ENCODE data around the gene PCDHGA8. TPM values are rescaled to one million over a fixed set of nuclear protein-coding genes. Genes with fewer than 3 reads are reported as not detected.

PCDHGA8 gene
- total RNA-seq, 2 experiments from 2014 or later: not detected

GRCh38 chr5:141355641-141356040 lies 36.8 kb upstream of the PCDHGA8 start:
- ATAC-seq (ENCODE audit: poor library complexity) (no peak), DNase-seq (no peak)
- Histone ChIP-seq H3K4me1 (ENCODE audit: insufficient read depth, low read length) (peaks cover 9% of the 10 kb centered on the region), H3K9me3 (ENCODE audit: control insufficient read depth in 1 of 2, insufficient read depth in 1 of 2, low read length in 2 of 2) (peaks cover 27 to 48% of the 10 kb centered on the region in 2 experiments), H3K4me3 (ENCODE audit: low read length) (no peak overlapping the region), H3K27me3 (ENCODE audit: control insufficient read depth in 1 of 2, insufficient read depth in 2 of 2, low read length in 2 of 2) (peaks cover 48 to 84% of the 10 kb centered on the region in 2 experiments), H3K36me3 (ENCODE audit: insufficient read depth, low read length) (no peaks in the 10 kb centered on the region), H3K27ac (ENCODE audit: low read depth in 1 of 2, low read length in 2 of 2) (no peak overlapping the region)
- Mint-ChIP-seq H3K4me1 (ENCODE audit: low read depth) (peaks cover 6% of the 10 kb centered on the region), H3K36me3 (ENCODE audit: low read depth) (peaks cover 23% of the 10 kb centered on the region), H3K27ac (no peak overlapping the region), H3K4me3 (no peak overlapping the region), H3K9me3 (peaks cover 15% of the 10 kb centered on the region), H3K27me3 (peaks cover 93% of the 10 kb centered on the region)
- ChIA-PET CTCF (interaction anchor here (1.3 kb wide), 1 partner anchor 208 kb away, joined by 3 read pairs; no protein-coding TSS in a partner anchor), POLR2A (no interaction called here)
- no peak for TF ChIP-seq CTCF (IDR thresholded peaks at IDR 0.05)
- intact Hi-C loops (cut with DNase I, micrococcal nuclease): no loop called here

- POLR2A ChIA-PET: no interaction called here
- Histone ChIP-seq H3K9me3 (ENCODE audit: control insufficient read depth in 1 of 2, insufficient read depth in 1 of 2, low read length in 2 of 2) (peaks cover 27 to 47% of the 10 kb centered on the region in 2 experiments), H3K4me1 (ENCODE audit: insufficient read depth, low read length) (peaks cover 9% of the 10 kb centered on the region), H3K27me3 (ENCODE audit: control insufficient read depth in 1 of 2, insufficient read depth in 2 of 2, low read length in 2 of 2) (peaks cover 48 to 84% of the 10 kb centered on the region in 2 experiments), H3K27ac (ENCODE audit: low read depth in 1 of 2, low read length in 2 of 2) (no peak overlapping the region), H3K4me3 (ENCODE audit: low read length) (no peak overlapping the region), H3K36me3 (ENCODE audit: insufficient read depth, low read length) (no peaks in the 10 kb centered on the region)
- ATAC-seq (ENCODE audit: poor library complexity): no peak
- DNase-seq: no peak
- no peak overlapping the region for H3K4me3 Mint-ChIP-seq
- no peak overlapping the region for H3K27ac Mint-ChIP-seq
- TF ChIP-seq CTCF (IDR thresholded peaks at IDR 0.05): no peak
- CTCF ChIA-PET: interaction anchor here (1.3 kb wide), 1 partner anchor 208 kb away, joined by 3 read pairs; no protein-coding TSS in a partner anchor
- peaks cover 93% of the 10 kb centered on the region for H3K27me3 Mint-ChIP-seq
- peaks cover 20% of the 10 kb centered on the region for H3K9me3 Mint-ChIP-seq
- intact Hi-C loops (cut with DNase I, micrococcal nuclease): no loop called here
- peaks cover 6% of the 10 kb centered on the region for H3K4me1 Mint-ChIP-seq (ENCODE audit: low read depth)
- H3K36me3 Mint-ChIP-seq (ENCODE audit: low read depth): peaks cover 28% of the 10 kb centered on the region
Observed at GRCh38 chr5:141356133-141356532, 36.3 kb upstream of the PCDHGA8 start.

GRCh38 chr5:141356950-141357349 lies 35.5 kb upstream of the PCDHGA8 start:
- H3K36me3 ChIP-seq (ENCODE audit: insufficient read depth, low read length): no peaks in the 10 kb centered on the region
- TF ChIP-seq CTCF (IDR thresholded peaks at IDR 0.05): no peak
- ATAC-seq (ENCODE audit: poor library complexity) (no peak), DNase-seq (no peak)
- no peak overlapping the region for H3K27ac ChIP-seq (ENCODE audit: low read depth in 1 of 2, low read length in 2 of 2)
- H3K27me3 Mint-ChIP-seq: peaks cover 94% of the 10 kb centered on the region
- H3K4me1 ChIP-seq (ENCODE audit: insufficient read depth, low read length): peaks cover 9% of the 10 kb centered on the region
- peaks cover 32% of the 10 kb centered on the region for H3K36me3 Mint-ChIP-seq (ENCODE audit: low read depth)
- no peak overlapping the region for H3K4me3 ChIP-seq (ENCODE audit: low read length)
- H3K4me3 Mint-ChIP-seq: no peak overlapping the region
- H3K9me3 Mint-ChIP-seq: peaks cover 22% of the 10 kb centered on the region
- intact Hi-C loops (cut with DNase I, micrococcal nuclease): no loop called here
- peaks cover 6% of the 10 kb centered on the region for H3K4me1 Mint-ChIP-seq (ENCODE audit: low read depth)
- peaks cover 27 to 48% of the 10 kb centered on the region in 2 experiments for H3K9me3 ChIP-seq (ENCODE audit: control insufficient read depth in 1 of 2, insufficient read depth in 1 of 2, low read length in 2 of 2)
- peaks cover 46 to 83% of the 10 kb centered on the region in 2 experiments for H3K27me3 ChIP-seq (ENCODE audit: control insufficient read depth in 1 of 2, insufficient read depth in 2 of 2, low read length in 2 of 2)
- POLR2A ChIA-PET: no interaction called here
- no peak overlapping the region for H3K27ac Mint-ChIP-seq
- CTCF ChIA-PET: no interaction called here
